Activated gamma-delta T cell treated with anti-CD3 and anti-CD28 coated beads, Interleukin-2, amount 50 U/mL, for 16 hours (primary cell): ENCODE data around the gene PAPSS1.
"Not testable (repeated sequence)": the region's sequence is repeated elsewhere in the genome, so short reads cannot be mapped to it uniquely, and the experiment has no call there.

Experiments used
- DNase-seq: peaks from one replicate; pipeline ENCODE4 v3.0.0-alpha.2; 2020; ENCODE audit warnings: low read depth

Gene PAPSS1

GRCh38 chr4:107689912-107690587, 30.0 kb downstream of the PAPSS1 start:
- no peak for DNase-seq

GRCh38 chr4:107688421-107688820, 31.6 kb downstream of the PAPSS1 start:
- no peak for DNase-seq

GRCh38 chr4:107685740-107686139, 34.3 kb downstream of the PAPSS1 start:
- no peak for DNase-seq

- no peak for DNase-seq
Measured at GRCh38 chr4:107683873-107684272, 36.2 kb downstream of the PAPSS1 start.

- DNase-seq: no peak
Measured at GRCh38 chr4:107682306-107682705, 37.7 kb downstream of the PAPSS1 start.

GRCh38 chr4:107669068-107669467, 51.0 kb downstream of the PAPSS1 start:
- no peak for DNase-seq

GRCh38 chr4:107666134-107666533, 53.9 kb downstream of the PAPSS1 start:
- DNase-seq: no peak

- DNase-seq: no peak
Measured at GRCh38 chr4:107665001-107665400, 55.0 kb downstream of the PAPSS1 start.

GRCh38 chr4:107658400-107659336, 61.4 kb downstream of the PAPSS1 start:
- DNase-seq: no peak

- DNase-seq: no peak
Measured at GRCh38 chr4:107655289-107655688, 64.7 kb downstream of the PAPSS1 start.

GRCh38 chr4:107654694-107655093, 65.3 kb downstream of the PAPSS1 start:
- no peak for DNase-seq

GRCh38 chr4:107651408-107651807, 68.6 kb downstream of the PAPSS1 start:
- DNase-seq: not testable (repeated sequence)

GRCh38 chr4:107650251-107650650, 69.8 kb downstream of the PAPSS1 start:
- no peak for DNase-seq

GRCh38 chr4:107648178-107648991, 71.6 kb downstream of the PAPSS1 start:
- DNase-seq: no peak

GRCh38 chr4:107647591-107647990, 72.4 kb downstream of the PAPSS1 start:
- no peak for DNase-seq

GRCh38 chr4:107645604-107646003, 74.4 kb downstream of the PAPSS1 start:
- no peak for DNase-seq

GRCh38 chr4:107643021-107643420, 77.0 kb downstream of the PAPSS1 start:
- no peak for DNase-seq

GRCh38 chr4:107640878-107641277, 79.2 kb downstream of the PAPSS1 start:
- no peak for DNase-seq

- no peak for DNase-seq
Measured at GRCh38 chr4:107640197-107640596, 79.8 kb downstream of the PAPSS1 start.

- DNase-seq: no peak
Measured at GRCh38 chr4:107635735-107636134, 84.3 kb downstream of the PAPSS1 start.

GRCh38 chr4:107631560-107631959, 88.5 kb downstream of the PAPSS1 start:
- no peak for DNase-seq

GRCh38 chr4:107630185-107630705, 89.8 kb downstream of the PAPSS1 start:
- DNase-seq: no peak
